PC-3 (cell line): ENCODE measurements around the gene NDUFC2. TPM values are rescaled to one million over a fixed set of nuclear protein-coding genes. Genes with fewer than 3 reads are reported as not detected.
"Not testable (repeated sequence)": the region's sequence is repeated elsewhere in the genome, so short reads cannot be mapped to it uniquely, and the experiment has no call there.

Experiments
- ATAC-seq: fragments of 200-7000 bp; cut with Tn5 transposase; 2 replicates; pipeline ENCODE4 v1.9.1; 2020; ENCODE audit warnings: mild to moderate bottlenecking, moderate library complexity
- BruUV-seq: library from RNA; stranded (reverse); fragments of 400-500 nt; replicated peaks from 2 replicates; lab custom pipeline; 2021; lab: Mats Ljungman, UMichigan
- CTCF ChIA-PET: fragments of 300-600 bp; sonication (Branson Sonifier 250); formaldehyde crosslinking; loops from one replicate; lab custom pipeline; 2022; ENCODE audit warnings: antibody characterized with exemption; lab: Charles Lee
- POLR2A ChIA-PET: fragments of 300-600 bp; sonication (Branson Sonifier 250); formaldehyde crosslinking; loops from one replicate; lab custom pipeline; 2022; ENCODE audit warnings: antibody characterized with exemption; ENCODE audit not compliant: unreplicated experiment; lab: Charles Lee
- DNase-seq: peaks from one replicate; pipeline ENCODE4 v3.0.0-alpha.2; 2015
- H2AFZ ChIP-seq: fragments of 300-600 bp; sonication (generic); 2 replicates; pipeline ENCODE4 v1.6.0; 2016; ENCODE audit warnings: antibody characterized with exemption, low read length
- H3F3A ChIP-seq: fragments of 300-600 bp; sonication (generic); one replicate; pipeline ENCODE4 v1.6.0; 2017; ENCODE audit warnings: antibody characterized with exemption, low read length, control low read depth, mild to moderate bottlenecking; ENCODE audit not compliant: unreplicated experiment
- H3K27ac ChIP-seq: fragments of 300-600 bp; sonication (generic); 2 replicates; pipeline ENCODE4 v1.5.1; 2016; ENCODE audit warnings: mild to moderate bottlenecking, low read length
- H3K27me3 ChIP-seq: fragments of 300-600 bp; sonication (generic); 2 replicates; pipeline ENCODE4 v1.6.1; 2016; ENCODE audit warnings: low read length, mixed read lengths
- H3K36me3 ChIP-seq: fragments of 300-600 bp; sonication (generic); 2 replicates; pipeline ENCODE4 v1.6.1; 2016; ENCODE audit warnings: low read depth, mixed run types, low read length, mixed read lengths
- H3K4me1 ChIP-seq: fragments of 300-600 bp; sonication (generic); 2 replicates; pipeline ENCODE4 v1.5.1; 2016; ENCODE audit warnings: low read length; ENCODE audit not compliant: insufficient read depth
- H3K4me2 ChIP-seq: fragments of 300-600 bp; sonication (generic); 2 replicates; pipeline ENCODE4 v1.6.0; 2016; ENCODE audit warnings: low read length
- H3K4me3 ChIP-seq: fragments of 300-600 bp; sonication (generic); 2 replicates; pipeline ENCODE4 v1.5.1; 2016; ENCODE audit warnings: mild to moderate bottlenecking, low read length, mixed read lengths
- H3K79me2 ChIP-seq: fragments of 300-600 bp; sonication (generic); 2 replicates; pipeline ENCODE4 v1.6.1; 2017; ENCODE audit warnings: low read length, mixed read lengths
- H3K9ac ChIP-seq: fragments of 300-600 bp; sonication (generic); 2 replicates; pipeline ENCODE4 v1.6.0; 2016; ENCODE audit warnings: mild to moderate bottlenecking, low read length
- H3K9me2 ChIP-seq: fragments of 300-600 bp; sonication (generic); replicated peaks from 2 replicates; pipeline ENCODE4 v1.6.1; 2016; ENCODE audit warnings: mixed run types, low read length, mixed read lengths
- H3K9me3 ChIP-seq: fragments of 300-600 bp; sonication (generic); 2 replicates; pipeline ENCODE4 v1.6.1; 2016; ENCODE audit warnings: low read length, mixed read lengths
- H4K20me1 ChIP-seq: fragments of 300-600 bp; sonication (generic); 2 replicates; pipeline ENCODE4 v1.6.1; 2016; ENCODE audit warnings: low read length, mixed read lengths
- CTCF ChIP-seq: fragments of 300-600 bp; sonication (generic); conservative IDR thresholded peaks from 2 replicates; pipeline ENCODE4 v1.5.1; 2017; ENCODE audit warnings: antibody characterized with exemption, low read depth, mild to moderate bottlenecking, low read length
- EZH2 ChIP-seq: fragments of 300-600 bp; sonication (generic); IDR thresholded peaks from one replicate; pipeline ENCODE4 v1.6.1; 2017; ENCODE audit warnings: antibody characterized with exemption, mild to moderate bottlenecking, low read length; ENCODE audit not compliant: unreplicated experiment
- EZH2phosphoT487 ChIP-seq: fragments of 300-600 bp; sonication (generic); IDR thresholded peaks from 2 replicates; pipeline ENCODE4 v1.6.1; 2018; ENCODE audit warnings: mild to moderate bottlenecking, antibody characterized with exemption, low read length, borderline replicate concordance
- intact Hi-C: fragments of 100-400 bp; cut with micrococcal nuclease; formaldehyde crosslinking; loops from 2 replicates; pipeline ENCODE4 v1.9.0; 2023
- total RNA-seq: library from RNA; depleted of rRNA; stranded (reverse); fragments of >200 nt; gene quantifications from 2 replicates; pipeline ENCODE4 v1.2.3, GENCODE V29; 2014

NDUFC2 gene
- total RNA-seq, 1 experiment from 2014 or later, result 304 TPM

- no peak overlapping the region for H3K9ac ChIP-seq
- BruUV-seq, result no TSS peak
Measured at GRCh38 chr11:78097666-78098385, 18.2 kb upstream of the NDUFC2 start.

GRCh38 chr11:78094250-78094649 is 14.6 kb upstream of the NDUFC2 start:
- no TSS peak for BruUV-seq
- H3K27ac ChIP-seq, result no peak overlapping the region
- no peak for ATAC-seq
- peaks cover 27% of the 10 kb centered on the region for H3K36me3 ChIP-seq
- intact Hi-C loops, result no loop called here
- no peaks in the 10 kb centered on the region for H3K9me2 ChIP-seq
- H3K4me1 ChIP-seq, result no peaks in the 10 kb centered on the region
- H3K79me2 ChIP-seq, result no peaks in the 10 kb centered on the region
- no peak overlapping the region for H2AFZ ChIP-seq
- H3K4me2 ChIP-seq, result no peak overlapping the region
- TF ChIP-seq EZH2phosphoT487, result no peak
- TF ChIP-seq EZH2, result no peak
- TF ChIP-seq CTCF, result no peak
- no peak for DNase-seq
- ChIA-PET CTCF (interaction anchor here (0.6 kb wide), 1 partner anchor 327 kb away, joined by 3 read pairs; no protein-coding TSS in a partner anchor), POLR2A (no interaction called here)
- H3K27me3 ChIP-seq, result no peaks in the 10 kb centered on the region
- no peaks in the 10 kb centered on the region for H3F3A ChIP-seq
- H3K9ac ChIP-seq, result no peak overlapping the region
- no peaks in the 10 kb centered on the region for H4K20me1 ChIP-seq
- no peak overlapping the region for H3K4me3 ChIP-seq
- H3K9me3 ChIP-seq, result no peaks in the 10 kb centered on the region

More at GRCh38 chr11:78097666-78098385, 18.2 kb upstream of the NDUFC2 start:
- Histone ChIP-seq H3K4me1 (peaks cover 10% of the 10 kb centered on the region; the same call in 1 of the 2 replicates), H3K79me2 (no peaks in the 10 kb centered on the region), H3K27me3 (no peaks in the 10 kb centered on the region), H3K4me3 (no peak overlapping the region), H3K4me2 (no peak overlapping the region), H2AFZ (no peak overlapping the region), H3K36me3 (peaks cover 44% of the 10 kb centered on the region), H3F3A (no peaks in the 10 kb centered on the region), H3K27ac (no peak overlapping the region), H3K9me2 (no peaks in the 10 kb centered on the region), H3K9me3 (no peaks in the 10 kb centered on the region), H4K20me1 (no peaks in the 10 kb centered on the region)
- intact Hi-C loops, result no loop called here
- ChIA-PET CTCF (no interaction called here), POLR2A (no interaction called here)
- DNase-seq, result no peak
- TF ChIP-seq EZH2 (no peak), CTCF (no peak), EZH2phosphoT487 (no peak)
- no peak for ATAC-seq

- H3K9me2 ChIP-seq, H3K36me3 ChIP-seq, H3K27ac ChIP-seq, H3K79me2 ChIP-seq, H3K4me2 ChIP-seq, H3K9ac ChIP-seq, H3K4me3 ChIP-seq, ATAC-seq, H3F3A ChIP-seq, H3K4me1 ChIP-seq, H4K20me1 ChIP-seq, H3K27me3 ChIP-seq, intact Hi-C loops, CTCF ChIA-PET, BruUV-seq, H3K9me3 ChIP-seq, DNase-seq, H2AFZ ChIP-seq: not testable (repeated sequence)
- POLR2A ChIA-PET, result interaction anchor here (0.6 kb wide), 1 partner anchor 18 kb away, joined by 3 read pairs; no protein-coding TSS in a partner anchor
Measured at GRCh38 chr11:78086521-78087074, 6.9 kb upstream of the NDUFC2 start.
